Natural killer cell (primary cell): ENCODE measurements around the gene SCML2. TPM values are rescaled to one million over a fixed set of nuclear protein-coding genes. Genes with fewer than 3 reads are reported as not detected.
"Not testable (repeated sequence)": the region's sequence is repeated elsewhere in the genome, so short reads cannot be mapped to it uniquely, and the experiment has no call there.

Experiments used
- ATAC-seq, 3 donors: fragments of 150-1000 bp in 2 of 3; fragments of 200-7000 bp in 1 of 3; cut with Tn5 transposase; 1 replicate in 1 of 3; 2 replicates in 2 of 3; pipeline ENCODE4 v1.10.0; 2021; ENCODE audit warnings: mild to moderate bottlenecking in 2 of 3, moderate library complexity in 2 of 3
- DNase-seq, 2 donors: peaks; one replicate each; pipeline versions ENCODE4 v3.0.0 to v3.0.0-alpha.2; 2013 to 2021; ENCODE audit warnings: mixed read lengths in 1 of 2
- H3K27ac ChIP-seq: one replicate; pipeline ENCODE4 v1.5.1; 2013; ENCODE audit warnings: mild to moderate bottlenecking, low read length
- H3K27me3 ChIP-seq: one replicate; pipeline ENCODE4 v1.6.1; 2013; ENCODE audit warnings: low read length; ENCODE audit not compliant: control insufficient read depth, insufficient read depth
- H3K36me3 ChIP-seq: one replicate; pipeline ENCODE4 v1.6.1; 2013; ENCODE audit warnings: low read length; ENCODE audit not compliant: control insufficient read depth, insufficient read depth
- H3K4me1 ChIP-seq: one replicate; pipeline ENCODE4 v1.6.1; 2013; ENCODE audit warnings: low read length; ENCODE audit not compliant: control insufficient read depth, insufficient read depth
- H3K4me3 ChIP-seq: one replicate; pipeline ENCODE4 v1.5.1; 2013; ENCODE audit warnings: low read length
- H3K9me3 ChIP-seq: one replicate; pipeline ENCODE4 v1.6.1; 2013; ENCODE audit warnings: low read length; ENCODE audit not compliant: control insufficient read depth, insufficient read depth
- H3K27ac Mint-ChIP-seq, 2 donors: one replicate each; pipeline ENCODE4 v1.8.0; 2022; ENCODE audit warnings: mild to moderate bottlenecking in 2 of 2, mixed read lengths in 2 of 2, moderate library complexity in 1 of 2
- H3K27me3 Mint-ChIP-seq, 2 donors: one replicate each; pipeline ENCODE4 v1.8.0; 2022; ENCODE audit warnings: low read depth in 2 of 2, mixed read lengths in 2 of 2
- H3K36me3 Mint-ChIP-seq: one replicate; pipeline ENCODE4 v1.8.0; 2022; ENCODE audit warnings: mixed read lengths
- H3K4me1 Mint-ChIP-seq, 2 donors: one replicate each; pipeline ENCODE4 v1.8.0; 2022; ENCODE audit warnings: mixed read lengths in 2 of 2
- H3K4me3 Mint-ChIP-seq: one replicate; pipeline ENCODE4 v1.8.0; 2022; ENCODE audit warnings: mild to moderate bottlenecking, moderate library complexity, mixed read lengths
- H3K9me3 Mint-ChIP-seq, 2 donors: one replicate each; pipeline ENCODE4 v1.8.0; 2022; ENCODE audit warnings: mixed read lengths in 2 of 2
- CTCF ChIP-seq: fragments of 200-600 bp; IDR thresholded peaks from one replicate; pipeline ENCODE4 v1.8.0; 2022; ENCODE audit warnings: antibody characterized with exemption
- WGBS: methylation state at CpG from one replicate; pipeline ENCODE4 v1.1.7; 2013; ENCODE audit warnings: missing lambda C conversion rate; ENCODE audit not compliant: insufficient coverage; 5-methylcytosine and 5-hydroxymethylcytosine counted together
- intact Hi-C: fragments of 100-400 bp; cut with micrococcal nuclease; formaldehyde crosslinking; loops from one replicate; pipeline ENCODE4 v1.14.2; 2022
- total RNA-seq, 4 donors: library from RNA; stranded (reverse); fragments of 120-200 nt in 1 of 4; gene quantifications; one replicate each; pipeline versions ENCODE4 v1.2.3 to v1.2.4, GENCODE V29; 2013 to 2022

SCML2 gene
- total RNA-seq, 3 donors from 2014 or later (not counting 1 experiment from before 2014, with no cell fraction given) = 0.21 to 0.50 (median 0.41) TPM

DNA sequence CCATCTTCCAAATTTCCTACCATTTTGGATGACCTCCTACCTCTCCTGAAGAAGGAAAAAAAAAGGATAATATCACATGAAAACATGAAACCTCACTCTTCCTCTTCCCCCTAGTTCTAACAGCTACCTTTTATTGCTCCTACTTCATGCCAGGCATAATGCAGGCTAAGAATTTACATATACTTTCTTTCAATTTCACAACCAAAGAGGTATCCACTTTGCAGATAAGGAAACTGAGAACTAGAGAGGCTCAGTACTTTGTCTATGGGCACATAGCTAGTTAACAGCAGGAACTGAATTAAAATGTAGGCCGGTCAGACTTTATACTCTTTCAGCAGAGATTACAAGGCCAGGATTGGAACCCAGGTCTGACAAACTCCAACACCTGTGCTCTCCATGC, 99.4 kb downstream of the SCML2 start:
- Mint-ChIP-seq H3K27me3 (no peaks in the 10 kb centered on the region), H3K9me3 (no peaks in the 10 kb centered on the region), H3K4me3 (no peak overlapping the region), H3K27ac (no peak overlapping the region), H3K36me3 (no peaks in the 10 kb centered on the region), H3K4me1 (no peaks in the 10 kb centered on the region)
- Histone ChIP-seq H3K27ac (no peak overlapping the region), H3K4me3 (no peak overlapping the region), H3K4me1 (no peaks in the 10 kb centered on the region), H3K27me3 (no peaks in the 10 kb centered on the region), H3K36me3 (no peaks in the 10 kb centered on the region), H3K9me3 (no peaks in the 10 kb centered on the region)
- intact Hi-C loops = no loop called here
- no peak for TF ChIP-seq CTCF
- ATAC-seq (no peak), DNase-seq (no peak)
- 94% methylated on average over 1 of the region's 1 CpG for WGBS

DNA sequence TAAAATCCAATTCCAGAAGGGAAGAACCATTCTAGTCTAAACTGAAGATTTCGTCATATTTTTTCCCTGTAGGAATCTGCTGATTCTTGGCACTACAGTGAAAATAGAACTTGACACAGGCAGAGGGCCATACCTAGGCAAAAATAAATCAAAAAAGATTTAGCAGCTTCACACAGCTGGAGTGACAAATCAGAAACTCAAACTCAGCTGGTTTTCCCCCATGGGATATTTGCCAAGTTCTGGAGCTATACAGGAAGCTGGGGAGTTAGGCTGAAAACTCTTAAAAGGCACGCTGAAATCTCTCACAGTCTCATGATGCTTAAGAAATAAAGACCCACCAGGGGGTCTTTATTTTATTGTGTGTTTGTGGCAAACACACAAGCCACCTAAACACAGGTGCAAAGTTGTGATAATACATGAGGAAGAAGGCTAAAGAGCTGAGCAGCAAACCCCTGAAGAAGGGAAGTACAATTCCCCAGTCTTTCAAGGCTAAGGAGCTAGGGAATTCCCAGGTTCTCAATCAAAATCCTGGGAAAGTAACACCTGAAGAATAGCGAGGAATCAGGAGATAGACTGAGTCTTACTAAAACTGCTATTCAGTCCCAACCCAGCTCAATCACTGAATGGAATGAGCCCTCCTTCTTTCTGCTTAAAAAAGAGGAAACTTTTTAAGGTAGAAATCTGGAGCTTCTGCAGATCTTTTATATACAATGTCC, 101.7 kb downstream of the SCML2 start:
- intact Hi-C loops = no loop called here
- no peak overlapping the region for H3K27ac Mint-ChIP-seq
- Histone ChIP-seq H3K4me1 (no peaks in the 10 kb centered on the region), H3K9me3 (no peaks in the 10 kb centered on the region), H3K36me3 (no peaks in the 10 kb centered on the region), H3K4me3 (no peak overlapping the region), H3K27me3 (no peaks in the 10 kb centered on the region), H3K27ac (no peak overlapping the region)
- no peaks in the 10 kb centered on the region for H3K27me3 Mint-ChIP-seq
- H3K9me3 Mint-ChIP-seq = no peaks in the 10 kb centered on the region
- no CpG with 5 or more reads among the region's 3 CpGs for WGBS
- H3K4me3 Mint-ChIP-seq = no peak overlapping the region
- no peaks in the 10 kb centered on the region for H3K36me3 Mint-ChIP-seq
- no peak for ATAC-seq
- TF ChIP-seq CTCF = no peak
- DNase-seq = no peak
- peaks cover 0 to 12% of the 10 kb centered on the region in 2 donors for H3K4me1 Mint-ChIP-seq

- H3K36me3 ChIP-seq, H3K4me3 Mint-ChIP-seq, H3K4me1 ChIP-seq, intact Hi-C loops, ATAC-seq, H3K4me1 Mint-ChIP-seq, H3K9me3 ChIP-seq, H3K4me3 ChIP-seq, H3K27ac ChIP-seq, H3K36me3 Mint-ChIP-seq, DNase-seq, H3K27me3 Mint-ChIP-seq, H3K9me3 Mint-ChIP-seq, H3K27me3 ChIP-seq, H3K27ac Mint-ChIP-seq: not testable (repeated sequence)
- 91% methylated on average over 13 of the region's 21 CpGs for WGBS
Measured at GRCh38 chrX:18229646-18230045, 124.8 kb downstream of the SCML2 start.

- H3K4me3 Mint-ChIP-seq = no peak overlapping the region
- Histone ChIP-seq H3K4me3 (no peak overlapping the region), H3K27me3 (no peaks in the 10 kb centered on the region), H3K9me3 (no peaks in the 10 kb centered on the region), H3K36me3 (no peaks in the 10 kb centered on the region), H3K4me1 (no peaks in the 10 kb centered on the region), H3K27ac (no peak overlapping the region)
- ATAC-seq (no peak), DNase-seq (no peak)
- intact Hi-C loops = no loop called here
- peaks cover 0 to 7% of the 10 kb centered on the region in 2 donors for H3K27me3 Mint-ChIP-seq
- 94% methylated on average over 14 of the region's 14 CpGs for WGBS
- no peaks in the 10 kb centered on the region for H3K36me3 Mint-ChIP-seq
- H3K27ac Mint-ChIP-seq = no peak overlapping the region
- no peaks in the 10 kb centered on the region for H3K4me1 Mint-ChIP-seq
- no peak for TF ChIP-seq CTCF
- no peaks in the 10 kb centered on the region for H3K9me3 Mint-ChIP-seq
Measured at GRCh38 chrX:18228069-18228468, 126.4 kb downstream of the SCML2 start.
